HG03103 (cell line): Measurements from ENCODE around the gene ADGRD2.
"Not testable (repeated sequence)": the region's sequence is repeated elsewhere in the genome, so short reads cannot be mapped to it uniquely, and the experiment has no call there.

Experiments
- ATAC-seq: cut with Tn5 transposase; IDR thresholded peaks from one replicate; pipeline ENCODE4 v1.9.1; 2021; ENCODE audit warnings: low read depth; ENCODE audit not compliant: unreplicated experiment

Gene ADGRD2, protein sequence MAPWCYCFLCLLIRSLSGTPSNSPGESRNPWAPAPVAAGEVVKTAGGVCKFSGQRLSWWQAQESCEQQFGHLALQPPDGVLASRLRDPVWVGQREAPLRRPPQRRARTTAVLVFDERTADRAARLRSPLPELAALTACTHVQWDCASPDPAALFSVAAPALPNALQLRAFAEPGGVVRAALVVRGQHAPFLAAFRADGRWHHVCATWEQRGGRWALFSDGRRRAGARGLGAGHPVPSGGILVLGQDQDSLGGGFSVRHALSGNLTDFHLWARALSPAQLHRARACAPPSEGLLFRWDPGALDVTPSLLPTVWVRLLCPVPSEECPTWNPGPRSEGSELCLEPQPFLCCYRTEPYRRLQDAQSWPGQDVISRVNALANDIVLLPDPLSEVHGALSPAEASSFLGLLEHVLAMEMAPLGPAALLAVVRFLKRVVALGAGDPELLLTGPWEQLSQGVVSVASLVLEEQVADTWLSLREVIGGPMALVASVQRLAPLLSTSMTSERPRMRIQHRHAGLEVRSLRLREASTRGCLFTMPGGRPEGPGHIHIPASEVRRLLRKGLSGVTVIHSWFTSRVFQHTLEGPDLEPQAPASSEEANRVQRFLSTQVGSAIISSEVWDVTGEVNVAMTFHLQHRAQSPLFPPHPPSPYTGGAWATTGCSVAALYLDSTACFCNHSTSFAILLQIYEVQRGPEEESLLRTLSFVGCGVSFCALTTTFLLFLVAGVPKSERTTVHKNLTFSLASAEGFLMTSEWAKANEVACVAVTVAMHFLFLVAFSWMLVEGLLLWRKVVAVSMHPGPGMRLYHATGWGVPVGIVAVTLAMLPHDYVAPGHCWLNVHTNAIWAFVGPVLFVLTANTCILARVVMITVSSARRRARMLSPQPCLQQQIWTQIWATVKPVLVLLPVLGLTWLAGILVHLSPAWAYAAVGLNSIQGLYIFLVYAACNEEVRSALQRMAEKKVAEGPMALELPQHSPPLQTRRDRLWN

DNA sequence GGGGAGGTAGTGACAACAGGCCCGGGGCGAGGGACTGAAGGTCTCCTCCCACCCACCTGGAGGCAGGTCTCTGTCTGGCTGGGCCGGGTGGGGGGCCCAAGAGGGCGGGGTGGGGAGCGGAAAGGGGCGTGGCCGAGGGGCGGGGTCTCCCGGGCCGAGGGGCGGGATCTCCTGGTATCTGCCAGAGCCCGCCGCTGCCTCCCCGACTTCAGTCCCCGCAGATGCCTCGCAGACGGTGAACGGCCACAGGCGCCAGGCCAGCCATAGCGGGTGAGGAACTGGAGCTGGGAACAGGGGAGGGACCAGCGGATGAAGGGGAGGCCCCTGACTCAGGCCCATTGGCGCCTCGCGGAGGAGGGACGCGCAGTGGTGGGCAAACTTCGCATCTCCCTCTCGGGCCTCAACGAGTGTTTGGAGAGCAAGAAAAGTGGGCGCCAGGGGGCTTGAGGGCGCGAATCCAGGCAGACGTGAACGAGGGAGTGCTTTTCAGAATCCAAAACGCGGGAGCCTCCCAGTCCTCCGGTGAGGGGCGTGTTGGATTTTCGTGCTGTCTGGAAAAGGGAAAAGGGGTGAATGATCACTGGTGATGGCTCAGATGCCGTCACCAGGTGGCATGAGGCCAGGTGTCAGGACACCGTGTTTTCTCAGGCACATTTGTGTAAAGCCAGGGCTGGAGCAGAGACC, at the start of gene ADGRD2:
ADGRD2 (plus strand) TSS at position 211 of the 684 bp plus-strand sequence. CDS start 1,216 bp downstream, outside the sequence.
- ATAC-seq: no peak

DNA sequence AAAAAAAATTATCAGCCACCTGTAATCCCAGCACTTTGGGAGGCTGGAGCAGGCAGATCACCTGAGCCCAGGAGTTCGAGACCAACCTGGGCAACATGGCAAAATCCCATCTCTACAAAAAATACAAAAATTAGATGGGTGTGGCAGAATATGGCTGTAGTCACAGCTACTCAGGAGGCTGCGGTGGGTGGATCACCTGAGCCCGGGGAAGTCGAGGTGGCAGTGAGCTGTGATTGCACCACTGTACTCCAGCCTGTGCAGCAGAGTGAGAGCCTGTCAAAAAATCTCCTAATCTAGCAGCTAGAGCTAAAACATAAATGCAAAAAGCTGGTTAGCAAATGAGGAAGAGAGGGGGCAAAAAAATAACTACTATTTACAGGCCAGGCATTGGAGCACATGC, 47.0 kb upstream of the ADGRD2 start:
- ATAC-seq: no peak

DNA sequence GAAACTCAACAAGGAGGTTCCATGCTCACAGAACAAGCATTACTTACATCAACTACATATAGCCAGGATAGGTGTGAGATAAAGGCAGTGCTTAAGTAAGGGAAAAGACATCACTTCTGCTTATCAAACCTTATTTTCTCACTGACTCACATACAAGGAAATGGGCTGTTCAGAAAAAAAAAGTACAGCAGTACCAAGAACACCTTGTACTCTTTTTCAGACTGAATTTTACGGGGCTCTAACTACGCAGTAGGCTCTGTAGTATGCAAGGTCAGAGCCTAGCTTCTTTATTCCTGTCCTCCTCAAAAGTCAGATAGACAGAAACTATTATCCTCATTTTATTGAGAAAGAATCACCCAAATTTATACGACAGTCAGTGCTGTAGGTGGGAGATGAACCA, 40.8 kb upstream of the ADGRD2 start:
- ATAC-seq: no peak

DNA sequence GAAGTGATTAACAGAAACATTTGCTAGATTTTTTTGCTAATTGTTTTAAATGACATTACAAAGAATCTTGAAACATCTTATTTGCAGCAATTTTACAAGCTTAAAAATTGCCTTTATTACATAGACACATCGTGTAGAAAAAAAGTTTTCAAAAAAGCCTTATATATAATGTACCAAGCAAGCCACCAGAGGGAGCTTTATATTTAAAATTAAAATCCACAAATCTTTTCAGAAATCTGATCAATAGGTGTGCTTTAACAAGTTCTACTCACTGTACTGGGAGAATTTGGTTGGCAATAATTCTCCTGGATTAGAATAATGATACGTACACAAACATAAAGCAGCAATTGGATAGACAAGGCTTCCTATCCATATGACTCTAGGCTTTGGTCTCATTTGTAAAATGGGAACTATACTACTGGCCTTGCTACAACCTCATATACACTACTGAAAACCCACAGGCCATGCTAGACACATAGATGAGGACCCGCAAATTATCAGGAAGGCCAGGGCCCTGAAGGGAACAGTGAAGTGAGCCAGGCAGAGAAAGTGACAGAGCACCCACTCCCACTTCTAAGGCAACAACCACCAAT, 39.8 kb upstream of the ADGRD2 start:
- no peak for ATAC-seq

DNA sequence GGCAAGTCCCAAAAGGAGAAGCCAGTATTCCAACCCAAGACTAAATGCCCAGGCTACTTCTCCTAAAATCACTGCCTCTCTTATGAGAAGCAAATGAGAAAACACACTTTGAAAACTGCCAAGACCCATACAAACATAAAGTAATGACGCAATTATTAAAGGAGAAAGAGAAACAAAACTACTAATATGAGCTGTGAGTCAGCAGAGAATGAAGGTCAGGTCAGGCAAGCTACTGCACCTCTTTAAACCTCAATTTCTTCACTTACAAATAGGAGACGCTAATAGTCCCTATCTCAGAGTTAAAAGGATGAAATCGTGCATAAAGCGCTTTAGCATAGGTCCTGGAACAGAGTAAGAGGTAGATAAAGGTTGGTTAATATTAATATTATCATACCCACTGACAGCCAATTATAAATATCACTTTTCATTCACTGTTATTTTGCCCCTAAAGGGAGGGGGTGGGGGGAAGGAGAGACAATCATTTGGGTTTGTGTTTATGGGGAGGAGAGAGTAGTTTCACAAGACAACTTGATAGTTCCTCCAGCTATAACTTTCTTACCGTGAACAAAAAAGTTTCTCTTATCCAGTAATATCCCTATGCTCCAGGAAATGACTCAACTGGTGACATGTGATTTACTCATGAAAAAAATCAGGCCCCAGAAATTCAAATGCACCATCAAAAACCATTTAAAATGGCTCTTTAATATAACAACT, 38.6 kb upstream of the ADGRD2 start:
- no peak for ATAC-seq

DNA sequence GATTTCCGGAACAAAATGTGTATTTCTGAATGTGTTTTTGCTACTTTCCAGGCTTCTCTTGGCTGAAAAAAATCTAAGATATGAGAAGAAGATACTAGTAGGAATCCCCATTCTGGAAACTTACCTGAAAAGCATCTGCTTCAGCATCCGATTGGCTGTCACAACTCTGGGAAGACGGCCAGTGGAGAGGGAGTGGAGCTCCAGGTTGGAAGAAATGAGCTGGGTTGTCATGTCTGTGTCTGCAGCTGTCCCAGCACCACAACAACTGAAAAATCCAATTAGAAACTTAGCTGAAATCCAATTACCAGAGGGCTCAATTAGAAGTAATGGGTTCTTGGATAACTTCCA, 38.0 kb upstream of the ADGRD2 start:
- ATAC-seq: no peak

DNA sequence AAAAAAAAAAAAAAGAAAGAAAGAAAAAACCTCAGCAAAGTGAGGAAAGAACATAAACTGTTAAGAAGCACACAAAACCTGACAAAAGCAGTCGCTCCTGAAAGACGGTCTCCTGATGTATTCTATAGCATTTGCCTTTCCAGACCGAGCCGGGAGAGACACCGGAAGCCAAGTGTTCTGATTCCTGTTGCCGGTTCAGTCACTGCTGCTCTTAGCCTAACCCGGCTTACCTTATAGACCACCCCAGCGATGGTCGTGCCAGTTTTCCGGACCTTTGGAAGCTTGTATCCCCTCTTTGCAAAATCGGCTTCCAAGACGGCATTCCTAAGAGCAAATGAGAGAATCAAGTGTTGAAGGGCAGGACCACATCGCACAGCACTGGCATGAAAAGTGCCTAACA, 35.6 kb upstream of the ADGRD2 start:
- no peak for ATAC-seq

DNA sequence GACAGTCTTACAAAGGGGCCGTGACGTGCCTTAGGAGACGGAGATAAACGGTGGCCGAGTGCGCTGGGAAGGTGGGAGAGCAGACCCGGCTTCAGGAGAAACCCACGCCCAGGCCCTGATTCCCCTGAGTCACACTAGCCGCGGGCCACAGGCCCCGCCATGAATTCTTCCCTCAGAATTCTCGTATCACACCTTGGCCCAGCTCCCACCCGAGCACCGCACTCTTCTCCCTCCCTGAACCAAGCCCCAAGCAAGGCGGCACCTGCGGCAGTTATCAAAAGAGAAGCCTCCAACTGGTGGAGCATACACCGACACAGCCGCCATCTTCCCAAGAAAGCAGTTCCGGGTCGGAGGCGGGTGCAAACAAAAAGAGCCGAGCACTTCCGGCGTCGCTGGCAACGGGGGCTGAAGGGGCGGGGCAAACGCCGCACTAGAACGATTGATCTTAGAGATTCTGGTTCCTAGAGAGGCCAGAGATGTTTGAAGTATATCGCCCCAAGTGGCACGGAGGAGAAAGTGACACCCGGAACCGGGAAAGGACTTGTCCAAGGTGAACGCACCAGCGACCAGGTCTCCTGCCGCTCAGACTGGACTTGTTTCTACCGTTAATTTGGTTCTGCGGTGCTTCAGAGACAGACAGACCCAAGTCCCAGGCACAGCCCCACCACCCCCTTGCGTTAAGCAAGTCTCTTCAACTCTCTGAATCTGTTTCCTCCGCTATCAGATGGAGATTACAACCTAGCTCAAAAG, 35.0 kb upstream of the ADGRD2 start, which contains the start of gene PSMB7:
PSMB7 (minus strand) TSS at position 341 of the 750 bp plus-strand sequence; CDS start at position 324, 17 bp downstream.
- peak; percentile 84 for ATAC-seq

DNA sequence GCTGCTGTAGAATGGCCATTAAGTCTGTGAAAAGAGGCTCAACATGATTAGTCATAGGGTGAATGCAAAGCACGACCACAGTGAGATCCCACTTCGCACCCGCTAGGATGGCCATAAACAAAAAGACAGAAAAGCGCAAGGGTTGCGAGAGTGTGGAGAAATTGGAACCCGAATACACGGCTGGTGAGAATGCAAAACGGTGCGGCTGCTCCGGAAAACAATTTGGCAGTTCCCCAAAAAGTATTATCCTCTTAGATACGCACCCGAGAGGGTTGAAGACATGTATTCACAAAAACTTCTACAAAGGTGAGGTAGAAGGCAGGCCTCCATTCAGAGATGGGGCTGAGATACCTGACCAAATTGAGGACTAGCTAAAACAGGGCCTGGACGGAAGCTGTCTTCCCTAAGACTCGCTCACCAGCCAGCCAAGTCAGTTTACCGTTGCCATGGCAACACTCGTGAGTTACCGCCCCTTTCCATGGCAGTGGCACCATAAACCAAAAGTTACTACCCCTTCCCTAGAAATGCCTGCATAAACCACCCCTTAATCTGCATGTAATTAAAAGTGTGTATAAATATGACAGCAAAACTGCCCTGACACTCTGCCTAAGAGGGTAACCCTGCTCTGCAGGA, 34.3 kb upstream of the ADGRD2 start:
- no peak for ATAC-seq

DNA sequence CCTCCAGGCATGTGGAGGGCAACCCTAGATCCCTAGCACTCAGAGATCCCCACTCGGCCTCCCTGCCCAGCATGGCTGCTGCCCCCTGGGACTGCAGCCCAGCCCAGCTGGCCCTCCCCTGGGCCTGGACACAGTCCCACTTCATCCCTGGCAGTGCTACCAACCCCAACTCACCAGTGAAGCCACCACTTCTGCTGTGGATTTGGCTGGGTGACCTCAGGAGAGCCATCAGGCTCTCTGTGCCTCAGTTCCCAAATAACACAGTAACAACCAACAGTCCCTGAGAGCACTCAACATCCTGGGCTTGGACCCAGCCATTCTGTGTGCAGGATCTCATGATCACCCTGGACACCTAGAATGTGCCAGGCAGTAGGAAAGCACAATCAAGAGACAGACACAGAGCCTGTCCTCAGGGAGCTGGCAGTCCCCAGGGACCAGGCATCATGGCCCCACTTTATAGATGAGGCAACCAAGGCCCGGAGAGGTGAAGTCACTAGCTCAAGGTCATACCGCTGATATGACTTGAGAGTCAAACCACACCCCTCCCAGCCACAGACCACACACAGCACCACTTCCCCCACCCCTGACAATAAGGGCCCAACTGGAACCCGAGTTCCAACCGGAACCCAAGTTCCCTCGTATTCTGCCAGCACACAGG, 30.3 kb upstream of the ADGRD2 start:
- ATAC-seq: no peak

DNA sequence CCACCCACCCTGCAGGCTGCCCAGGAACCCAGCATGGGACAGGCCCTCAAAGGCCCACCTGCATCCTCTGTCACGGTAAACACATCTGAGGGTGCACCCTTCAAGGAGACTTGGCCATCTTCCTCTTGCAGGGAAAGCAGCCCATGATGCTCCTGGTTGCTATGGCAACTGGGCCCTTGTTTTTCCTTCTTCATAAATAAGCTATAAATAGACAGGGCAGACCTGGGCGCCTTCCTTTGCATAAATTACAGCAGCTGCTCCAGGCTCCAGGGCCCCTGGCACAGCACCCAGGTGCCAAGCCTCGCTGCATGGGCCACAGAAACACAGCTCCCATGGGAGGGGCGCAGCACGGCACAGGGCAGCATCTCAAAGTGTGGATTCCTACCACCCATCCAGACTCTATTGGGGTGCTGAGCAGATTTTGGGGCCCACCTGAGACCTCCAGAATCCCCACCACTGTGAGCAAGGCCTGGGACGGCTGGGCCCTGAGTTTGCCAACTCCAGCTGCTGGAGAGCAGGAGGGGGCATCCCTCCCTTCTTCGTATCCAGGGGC, 29.2 kb upstream of the ADGRD2 start:
- no peak for ATAC-seq

DNA sequence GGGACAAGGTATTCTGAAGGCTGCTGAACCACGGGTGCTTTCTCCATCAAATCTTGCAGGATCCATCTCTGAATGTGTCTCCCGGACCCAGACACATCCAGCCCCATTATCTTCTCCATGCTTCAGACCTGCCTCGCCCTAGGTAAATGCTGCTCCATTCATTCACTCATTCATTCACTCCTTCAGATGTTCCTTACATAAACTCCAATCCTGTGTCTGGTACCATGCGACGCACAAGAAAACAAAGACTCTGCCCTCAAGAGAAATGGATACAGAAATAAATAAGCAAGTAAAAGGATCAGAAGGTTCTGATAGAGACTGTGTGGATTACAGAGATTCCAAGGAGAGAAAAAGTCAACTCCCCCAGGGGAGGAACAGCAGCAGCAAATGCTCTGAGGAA, 27.1 kb upstream of the ADGRD2 start:
- ATAC-seq: no peak

DNA sequence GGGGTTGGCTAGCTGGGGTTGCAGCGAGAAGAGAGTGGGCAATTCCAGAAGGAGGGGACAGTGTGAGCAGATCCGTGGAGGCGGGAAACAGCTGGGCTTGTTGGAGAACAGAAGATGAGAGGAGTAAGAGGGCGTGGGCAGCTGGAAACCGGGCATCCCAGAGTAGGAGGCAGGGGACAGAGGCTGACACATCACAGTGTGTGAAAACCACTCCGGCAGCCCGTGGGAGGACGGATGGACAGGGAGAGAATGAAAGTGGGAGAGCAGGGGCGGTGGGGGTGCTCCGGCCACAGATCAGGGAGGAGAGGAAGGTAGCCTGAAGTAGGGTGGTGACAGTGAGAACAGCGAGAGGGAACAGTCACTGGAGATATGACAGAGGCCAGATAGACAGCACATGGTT, 26.7 kb upstream of the ADGRD2 start:
- no peak for ATAC-seq

DNA sequence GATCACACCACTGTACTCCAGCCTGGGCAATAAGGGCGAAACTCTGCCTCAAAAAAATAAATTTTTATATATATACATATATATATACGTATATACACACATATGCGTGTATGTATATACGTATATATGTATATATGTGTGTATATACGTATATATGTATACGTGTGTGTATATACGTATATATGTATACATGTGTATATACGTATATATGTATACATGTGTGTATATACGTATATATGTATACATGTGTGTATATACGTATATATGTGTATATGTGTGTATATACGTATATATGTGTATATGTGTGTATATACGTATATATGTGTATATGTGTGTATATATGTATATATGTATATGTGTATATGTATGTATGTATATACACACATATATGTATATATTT, 24.5 kb upstream of the ADGRD2 start:
- not testable (repeated sequence) for ATAC-seq

DNA sequence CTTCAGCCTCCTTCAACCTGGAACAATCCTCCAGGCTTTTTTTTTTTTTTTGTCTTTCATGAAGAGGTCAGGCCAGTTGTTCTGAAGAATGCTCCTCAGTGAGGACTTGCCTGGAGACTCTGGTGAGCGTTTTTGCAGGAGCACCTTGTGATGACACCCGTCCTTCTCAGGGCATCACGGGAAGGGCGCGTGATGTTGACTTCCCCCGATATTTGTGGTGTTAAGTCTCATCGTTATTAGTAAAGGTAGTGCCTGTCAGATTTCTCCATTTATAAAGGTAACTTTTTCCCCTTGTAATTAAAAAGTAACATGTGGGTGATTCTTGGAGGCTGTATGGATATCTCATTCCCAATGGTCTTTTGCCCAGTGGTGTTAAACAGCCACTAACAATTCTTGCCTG, 23.9 kb upstream of the ADGRD2 start:
- ATAC-seq: no peak

DNA sequence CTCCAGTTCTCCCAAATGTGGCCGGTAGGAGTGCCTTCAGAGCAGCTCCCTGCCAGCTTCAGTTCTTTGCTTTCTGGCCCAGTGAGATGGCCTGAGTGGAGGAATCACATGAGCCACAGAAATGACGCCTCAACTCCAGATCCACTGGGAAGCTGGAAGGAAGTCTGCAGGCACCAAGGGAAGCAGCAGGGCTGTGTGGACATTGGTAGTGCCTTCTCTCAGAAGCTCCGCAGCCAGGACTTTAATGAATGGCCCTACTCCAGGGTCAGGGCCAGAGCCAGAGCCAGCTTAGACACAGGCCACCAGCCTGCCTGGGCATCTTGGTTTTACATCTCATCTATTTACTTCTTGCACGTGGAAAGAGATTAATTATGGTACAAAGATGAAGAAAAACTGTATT, 23.0 kb upstream of the ADGRD2 start:
- no peak for ATAC-seq

DNA sequence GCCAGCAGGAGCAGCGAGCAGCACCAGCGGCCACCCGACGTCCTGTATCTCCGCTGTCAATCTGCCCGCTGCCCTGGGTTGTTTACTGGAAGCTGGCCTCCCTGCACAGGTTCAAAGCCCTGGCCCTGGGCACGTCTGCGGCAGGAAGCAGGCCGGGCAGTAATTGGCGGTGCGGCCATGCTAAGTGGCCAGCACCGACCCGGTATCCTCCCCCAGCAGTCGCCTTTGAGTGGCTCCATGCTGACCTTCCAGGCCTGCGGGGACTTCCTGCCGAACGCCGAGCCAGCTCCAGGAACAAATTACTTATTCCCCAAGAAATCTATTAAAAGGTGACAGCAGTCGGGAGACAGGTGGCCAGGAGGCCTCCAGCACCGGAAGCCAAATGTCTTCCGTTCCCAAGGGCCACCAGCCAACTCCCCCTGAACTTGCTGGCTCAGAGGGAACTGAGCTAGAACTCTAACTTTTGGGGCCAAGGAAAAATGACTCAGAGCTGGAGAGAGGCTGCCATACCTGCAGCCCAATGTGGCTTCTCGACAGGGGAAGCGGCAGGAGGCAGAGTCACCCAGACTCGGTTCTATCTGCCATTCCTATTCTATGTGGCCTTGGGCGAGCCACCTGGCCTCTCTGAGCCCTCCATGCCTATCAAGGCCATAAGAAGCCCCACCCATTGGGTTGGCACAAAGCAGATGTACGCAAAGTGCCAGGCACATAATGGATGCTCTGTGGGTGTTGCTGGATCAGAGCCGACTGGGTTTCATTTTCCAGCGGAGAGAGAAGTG, 21.3 kb upstream of the ADGRD2 start:
- ATAC-seq: no peak
